Inferior parietal cortex (tissue), 1 donor: ENCODE measurements around the gene PSD4.

Experiments used
- DNase-seq: peaks from one replicate; pipeline ENCODE4 v3.0.0-alpha.2; 2016; ENCODE audit errors: extremely low spot score

Gene PSD4

GRCh38 chr2:113173542-113174375, at the start of gene PSD4:
Gene PSD4 (plus strand): TSS chr2:113173971. CDS start chr2:113182457, 8,486 bp downstream.
- DNase-seq = no peak

GRCh38 chr2:113124181-113124961, 49.4 kb upstream of the PSD4 start:
- DNase-seq = no peak

DNA sequence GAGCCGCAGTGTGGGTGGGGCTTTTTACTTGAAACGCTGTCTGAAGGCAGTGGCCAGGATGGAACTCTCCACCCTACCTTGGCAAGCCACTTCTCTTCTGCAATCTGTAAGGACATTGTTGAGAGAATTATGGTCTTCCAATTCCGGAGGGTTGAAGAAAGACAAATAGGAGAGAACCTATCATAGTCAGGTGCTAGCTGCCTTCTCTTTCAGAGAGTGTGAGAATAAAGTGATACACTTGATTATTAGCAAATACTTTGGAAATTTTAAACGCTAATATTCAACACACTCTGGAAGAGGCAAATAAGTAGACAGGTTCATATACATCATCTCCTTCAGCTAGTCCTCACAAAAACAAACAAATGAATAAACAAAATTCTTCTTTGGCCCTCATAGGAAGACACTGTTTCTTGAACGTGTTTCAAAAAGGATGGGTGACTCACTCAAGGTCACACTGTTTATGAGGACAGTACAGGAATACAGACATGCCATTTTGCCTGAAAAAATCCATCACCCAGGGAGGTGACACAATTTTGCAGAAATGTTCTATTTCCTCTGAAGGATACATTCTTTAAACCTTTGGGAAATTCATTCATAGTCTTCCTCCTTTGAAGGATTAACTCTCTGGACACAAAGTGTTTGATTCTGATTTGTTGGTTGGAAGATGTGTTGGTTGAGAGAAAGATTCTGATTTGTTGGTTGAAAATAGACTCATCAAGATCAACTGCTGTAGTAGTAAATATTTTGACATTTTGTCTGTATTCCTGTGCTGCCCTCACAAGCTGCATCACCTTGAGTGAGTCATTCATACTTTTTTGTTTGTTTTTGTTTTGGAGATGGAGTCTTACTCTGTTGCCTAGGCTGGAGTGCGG, 48.6 kb upstream of the PSD4 start:
- no peak for DNase-seq

DNA sequence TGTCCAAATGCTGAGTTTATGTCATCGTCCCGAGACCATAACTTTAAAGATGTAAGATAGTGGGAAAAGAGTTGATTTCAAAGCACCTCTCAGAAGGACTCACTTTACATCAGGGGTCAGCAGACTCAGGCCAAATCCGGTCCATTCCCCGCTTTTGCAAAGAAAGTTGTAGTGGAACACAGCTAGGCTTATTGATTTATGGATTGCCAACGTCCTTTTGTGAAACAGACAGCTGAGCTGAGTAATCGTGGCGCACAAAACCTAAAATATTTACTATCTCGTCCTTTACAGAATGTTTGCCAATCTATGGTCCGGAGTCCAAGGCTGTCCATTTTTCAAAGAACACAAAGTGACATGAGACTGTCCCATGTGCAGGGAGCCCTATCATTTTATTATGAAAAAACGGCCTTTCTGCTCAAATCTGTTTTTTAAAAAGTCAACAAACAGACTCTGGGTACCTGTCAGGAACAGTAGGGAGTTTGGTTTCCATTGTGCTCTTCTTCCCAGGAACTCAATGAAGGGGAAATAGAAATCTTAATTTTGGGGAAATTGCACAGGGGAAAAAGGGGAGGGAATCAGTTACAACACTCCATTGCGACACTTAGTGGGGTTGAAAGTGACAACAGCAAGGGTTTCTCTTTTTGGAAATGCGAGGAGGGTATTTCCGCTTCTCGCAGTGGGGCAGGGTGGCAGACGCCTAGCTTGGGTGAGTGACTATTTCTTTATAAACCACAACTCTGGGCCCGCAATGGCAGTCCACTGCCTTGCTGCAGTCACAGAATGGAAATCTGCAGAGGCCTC, 46.7 kb upstream of the PSD4 start, which contains the start of gene IL1RN:
IL1RN (plus strand) TSS at position 754 of the 801 bp plus-strand sequence; CDS start at position 781, 27 bp downstream.
- DNase-seq = no peak

DNA sequence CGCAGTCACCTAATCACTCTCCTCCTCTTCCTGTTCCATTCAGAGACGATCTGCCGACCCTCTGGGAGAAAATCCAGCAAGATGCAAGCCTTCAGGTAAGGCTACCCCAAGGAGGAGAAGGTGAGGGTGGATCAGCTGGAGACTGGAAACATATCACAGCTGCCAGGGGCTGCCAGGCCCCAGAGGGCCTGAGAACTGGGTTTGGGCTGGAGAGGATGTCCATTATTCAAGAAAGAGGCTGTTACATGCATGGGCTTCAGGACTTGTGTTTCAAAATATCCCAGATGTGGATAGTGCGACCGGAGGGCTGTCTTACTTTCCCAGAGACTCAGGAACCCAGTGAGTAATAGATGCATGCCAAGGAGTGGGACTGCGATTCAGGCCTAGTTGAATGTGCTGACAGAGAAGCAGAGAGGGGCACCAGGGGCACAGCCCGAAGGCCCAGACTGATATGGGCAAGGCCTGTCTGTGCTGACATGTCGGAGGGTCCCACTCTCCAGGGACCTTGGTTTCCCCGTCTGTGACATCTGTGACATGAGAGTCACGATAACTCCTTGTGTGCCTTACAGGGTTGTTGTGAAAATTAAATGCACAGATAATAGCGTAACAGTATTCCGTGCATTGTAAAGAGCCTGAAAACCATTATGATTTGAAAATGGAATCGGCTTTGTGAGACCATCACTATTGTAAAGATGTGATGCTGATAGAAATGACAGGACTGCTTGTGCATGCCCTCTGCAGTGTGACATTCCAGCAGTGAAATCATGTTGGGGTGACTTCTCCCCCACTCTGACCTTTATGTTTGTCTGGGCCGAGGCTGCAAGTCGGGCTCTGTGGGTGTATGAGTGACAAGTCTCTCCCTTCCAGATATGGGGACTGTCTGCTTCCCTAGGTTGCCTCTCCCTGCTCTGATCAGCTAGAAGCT, 45.9 kb upstream of the PSD4 start:
- no peak for DNase-seq

DNA sequence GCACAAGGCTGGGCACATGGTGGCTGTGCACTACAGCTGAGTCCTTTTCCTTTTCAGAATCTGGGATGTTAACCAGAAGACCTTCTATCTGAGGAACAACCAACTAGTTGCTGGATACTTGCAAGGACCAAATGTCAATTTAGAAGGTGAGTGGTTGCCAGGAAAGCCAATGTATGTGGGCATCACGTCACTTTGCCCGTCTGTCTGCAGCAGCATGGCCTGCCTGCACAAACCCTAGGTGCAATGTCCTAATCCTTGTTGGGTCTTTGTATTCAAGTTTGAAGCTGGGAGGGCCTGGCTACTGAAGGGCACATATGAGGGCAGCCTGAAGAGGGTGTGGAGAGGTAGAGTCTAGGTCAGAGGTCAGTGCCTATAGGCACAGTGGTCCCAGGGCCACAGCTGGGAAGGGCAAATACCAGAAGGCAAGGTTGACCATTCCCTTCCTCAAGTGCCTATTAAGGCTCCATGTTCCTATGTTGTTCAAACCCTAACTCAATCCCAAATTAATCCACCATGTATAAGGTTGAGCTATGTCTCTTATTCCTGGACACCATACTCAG, 44.2 kb upstream of the PSD4 start:
- no peak for DNase-seq

DNA sequence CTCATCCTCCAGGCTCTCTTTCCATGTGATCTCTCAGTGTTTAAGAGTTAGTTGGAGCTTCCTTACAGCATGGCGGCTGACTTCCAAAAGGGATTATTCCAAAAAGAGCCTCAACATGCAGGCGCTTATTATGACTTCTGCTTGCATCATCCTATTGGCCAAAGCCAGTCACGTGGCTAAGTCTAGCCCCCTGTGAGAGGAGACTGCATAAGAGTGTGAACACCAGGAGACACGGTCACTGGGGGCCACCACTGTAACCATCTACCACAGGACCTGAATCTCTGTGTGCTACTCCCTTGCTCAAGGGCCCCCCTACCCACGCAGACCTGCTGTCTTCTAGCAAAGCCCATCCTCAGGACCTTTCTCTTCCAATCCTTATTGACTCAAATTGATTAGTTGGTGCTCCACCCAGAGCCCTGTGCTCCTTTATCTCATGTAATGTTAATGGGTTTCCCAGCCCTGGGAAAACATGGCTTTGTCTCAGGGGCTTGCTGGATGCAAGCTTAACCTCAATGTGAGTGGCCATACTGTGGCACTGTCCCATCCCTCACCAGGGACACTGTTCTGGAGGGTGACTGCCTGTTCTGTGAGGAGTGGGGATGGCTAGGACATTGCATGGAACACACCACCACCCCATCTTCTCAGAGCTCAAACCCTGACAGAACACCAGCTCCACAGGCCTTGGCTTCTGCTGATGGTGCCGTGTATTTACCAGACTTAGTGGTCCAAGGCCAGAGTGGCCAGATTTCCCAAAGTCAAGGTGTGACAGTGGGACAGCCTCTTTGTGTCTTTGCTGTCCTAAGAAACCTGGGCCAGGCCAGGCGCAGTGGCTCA, 42.2 kb upstream of the PSD4 start:
- no peak for DNase-seq

DNA sequence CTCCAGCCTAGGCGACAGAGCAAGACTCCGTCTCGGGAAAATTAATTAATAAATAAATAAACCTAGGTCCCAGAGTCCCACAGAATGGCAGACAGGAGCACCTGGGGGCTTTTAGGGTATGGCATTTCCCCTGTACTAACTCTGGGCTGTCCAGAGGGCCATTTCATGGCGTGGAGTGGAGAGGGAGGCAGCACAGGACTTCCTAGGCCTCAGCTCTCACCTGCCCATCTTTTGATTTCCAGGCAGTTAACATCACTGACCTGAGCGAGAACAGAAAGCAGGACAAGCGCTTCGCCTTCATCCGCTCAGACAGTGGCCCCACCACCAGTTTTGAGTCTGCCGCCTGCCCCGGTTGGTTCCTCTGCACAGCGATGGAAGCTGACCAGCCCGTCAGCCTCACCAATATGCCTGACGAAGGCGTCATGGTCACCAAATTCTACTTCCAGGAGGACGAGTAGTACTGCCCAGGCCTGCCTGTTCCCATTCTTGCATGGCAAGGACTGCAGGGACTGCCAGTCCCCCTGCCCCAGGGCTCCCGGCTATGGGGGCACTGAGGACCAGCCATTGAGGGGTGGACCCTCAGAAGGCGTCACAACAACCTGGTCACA, 41.3 kb upstream of the PSD4 start:
- no peak for DNase-seq

DNA sequence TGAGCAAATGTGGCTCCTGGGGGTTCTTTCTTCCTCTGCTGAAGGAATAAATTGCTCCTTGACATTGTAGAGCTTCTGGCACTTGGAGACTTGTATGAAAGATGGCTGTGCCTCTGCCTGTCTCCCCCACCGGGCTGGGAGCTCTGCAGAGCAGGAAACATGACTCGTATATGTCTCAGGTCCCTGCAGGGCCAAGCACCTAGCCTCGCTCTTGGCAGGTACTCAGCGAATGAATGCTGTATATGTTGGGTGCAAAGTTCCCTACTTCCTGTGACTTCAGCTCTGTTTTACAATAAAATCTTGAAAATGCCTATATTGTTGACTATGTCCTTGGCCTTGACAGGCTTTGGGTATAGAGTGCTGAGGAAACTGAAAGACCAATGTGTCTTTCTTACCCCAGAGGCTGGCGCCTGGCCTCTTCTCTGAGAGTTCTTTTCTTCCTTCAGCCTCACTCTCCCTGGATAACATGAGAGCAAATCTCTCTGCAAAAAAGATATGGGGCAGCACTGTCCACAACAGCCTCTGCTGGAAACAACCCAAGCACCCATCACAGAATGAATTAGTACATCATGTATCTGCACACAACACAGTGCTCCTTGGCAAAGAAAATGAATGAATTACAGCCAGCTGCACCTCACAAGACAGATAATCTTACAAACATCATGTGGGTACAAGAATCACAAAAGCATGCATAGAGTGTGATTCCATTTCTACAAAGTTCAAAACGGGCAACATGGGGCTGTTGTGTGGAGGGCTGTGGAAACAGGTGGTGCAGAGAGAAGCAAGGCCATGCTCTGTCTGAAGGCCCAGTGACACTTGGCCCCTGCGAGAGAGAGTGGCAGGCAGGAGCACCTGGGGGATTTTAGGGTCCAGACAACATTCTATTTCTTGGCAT, 39.8 kb upstream of the PSD4 start:
- no peak for DNase-seq

DNA sequence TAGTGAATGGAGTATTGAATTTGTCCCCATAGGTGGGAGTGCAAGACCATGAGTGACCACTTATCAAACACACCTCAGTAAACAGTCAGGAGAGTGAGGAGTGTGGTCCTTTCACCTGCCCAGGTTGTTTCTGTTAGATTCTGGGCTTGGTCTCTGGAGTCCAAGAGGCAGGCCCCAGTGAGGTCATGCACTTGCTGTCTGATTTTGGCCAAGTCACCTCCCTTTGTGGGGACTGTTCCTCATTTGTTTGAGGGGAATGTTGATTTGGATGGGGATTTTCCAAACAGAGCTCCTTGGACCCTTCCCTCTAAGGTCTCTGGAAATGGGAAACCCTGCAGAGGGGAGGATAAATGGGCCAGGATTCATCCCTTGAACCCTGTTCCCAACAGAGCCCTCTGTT, 39.1 kb upstream of the PSD4 start:
- no peak for DNase-seq

DNA sequence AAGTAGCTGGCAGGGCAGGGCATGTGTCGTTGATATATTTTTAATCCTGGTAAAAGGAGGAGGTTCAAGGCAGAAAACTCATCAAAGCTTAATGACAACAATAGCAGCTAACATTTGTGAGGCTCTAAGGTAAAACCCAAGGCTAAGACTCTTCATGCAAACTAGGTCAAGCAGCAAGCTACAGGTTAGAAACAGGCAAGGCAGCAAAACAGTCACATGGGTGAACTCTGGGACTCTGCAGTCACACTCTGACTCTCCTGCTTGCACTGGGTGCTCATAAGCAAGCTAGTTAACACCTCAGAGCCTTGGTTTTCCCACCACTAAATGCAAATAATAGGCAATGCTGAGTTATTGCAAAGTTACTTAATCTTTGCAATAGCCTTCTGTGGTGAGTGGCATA, 38.5 kb upstream of the PSD4 start:
- DNase-seq = no peak

- DNase-seq = peak; percentile 77
Observed at GRCh38 chr2:113136828-113137775, 36.7 kb upstream of the PSD4 start.

- no peak for DNase-seq
Observed at GRCh38 chr2:113137827-113138226, 35.9 kb upstream of the PSD4 start.

DNA sequence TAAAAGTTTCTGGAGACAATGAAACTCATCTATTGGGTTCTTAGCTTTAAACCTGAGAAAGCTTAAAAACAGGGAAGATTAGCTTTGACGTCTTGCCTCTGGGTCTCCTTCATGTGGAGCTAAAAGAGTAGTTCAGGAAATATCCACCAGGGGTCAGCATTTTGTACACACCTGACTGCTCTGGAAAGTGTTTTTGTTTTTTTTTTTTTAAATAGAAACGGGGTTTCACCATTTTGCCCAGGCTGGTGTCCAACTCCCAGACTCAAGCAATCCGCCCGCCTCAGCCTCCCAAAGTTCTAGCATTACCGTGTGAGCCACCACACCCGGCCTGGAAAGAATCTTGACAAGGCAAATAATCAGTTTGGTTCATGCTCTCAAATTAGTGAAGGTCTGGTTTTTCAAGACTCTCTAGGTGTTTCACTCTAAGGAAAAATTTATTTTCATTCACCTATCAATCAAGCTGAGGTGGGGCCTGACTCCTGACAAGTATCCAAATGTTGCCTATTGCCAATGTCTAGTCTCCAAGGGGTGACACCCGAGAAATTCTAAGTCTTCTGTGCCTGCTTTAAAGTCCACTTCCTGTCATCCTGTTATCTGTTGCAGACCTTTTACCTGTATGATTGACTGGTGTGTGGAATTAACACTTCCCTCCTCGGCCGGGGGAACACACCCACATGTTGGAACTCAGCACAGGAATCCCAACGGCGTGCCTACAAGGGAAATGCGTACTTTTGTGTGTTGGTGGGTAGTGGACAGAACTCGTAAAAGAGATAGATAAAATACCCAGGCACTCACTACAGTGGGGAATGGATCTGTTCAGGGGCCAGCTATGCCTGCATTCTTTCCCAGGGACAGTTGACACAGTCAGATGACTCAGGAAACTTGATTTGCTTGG, 35.1 kb upstream of the PSD4 start:
- peak; percentile 82 for DNase-seq

GRCh38 chr2:113141451-113141850, 32.3 kb upstream of the PSD4 start:
- no peak for DNase-seq
